ENCODE measurements around the gene SELPLG. TPM values are rescaled to one million over a fixed set of nuclear protein-coding genes. Genes with fewer than 3 reads are reported as not detected.

The SELPLG gene
- 100 to 1,000 TPM; 179 to 201 (median 201) TPM for total RNA-seq
- total RNA-seq (2013) = 235 TPM

DNA sequence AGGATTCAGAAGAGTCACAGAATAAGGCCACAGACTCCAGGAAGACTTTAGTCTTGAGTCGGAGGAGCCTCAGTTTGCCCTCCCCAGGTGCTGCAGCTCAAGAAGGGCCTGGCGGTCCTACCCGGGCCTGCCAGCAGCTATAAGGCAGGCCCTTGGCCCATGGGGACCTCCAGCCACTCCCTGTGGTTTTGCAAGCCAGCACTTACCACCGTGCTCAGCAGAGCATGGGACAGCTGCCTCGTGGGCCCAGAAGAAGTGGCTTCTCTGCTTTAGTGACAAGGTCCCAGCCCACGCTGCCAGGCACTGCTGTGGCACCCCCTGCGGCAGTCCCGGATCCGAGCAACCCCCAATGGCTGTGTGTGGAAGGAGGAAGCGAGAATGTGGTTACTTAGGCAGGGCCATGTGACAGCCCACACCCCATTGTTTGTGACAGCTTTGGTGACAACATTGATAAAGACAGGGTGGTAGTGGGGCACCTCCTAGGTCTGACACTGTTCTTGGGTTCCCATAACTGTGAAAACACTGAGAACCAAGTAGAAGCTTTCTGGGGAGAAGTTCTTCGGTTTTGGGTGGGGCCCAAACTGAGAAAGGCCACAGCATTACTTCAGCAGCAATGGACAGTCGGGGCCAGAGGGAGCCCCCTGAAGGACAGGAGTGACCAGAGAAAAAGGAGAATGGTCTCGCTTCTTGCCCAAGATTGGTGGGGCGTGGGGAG is at the start of gene SELPLG:
TSS of gene SELPLG (minus strand) at position 361 of the 715 bp plus-strand sequence. CDS start 9,587 bp downstream, outside the sequence.
- peak within 1 kb of the TSS; percentile 98 for H3K27ac ChIP-seq (ENCODE audit: low read length)
- TF ChIP-seq CTCF (IDR thresholded peaks at IDR 0.05) = no peak
- no peaks in the 10 kb centered on the region for H3K9me3 ChIP-seq (ENCODE audit: control insufficient read depth, insufficient read depth, low read length)
- ATAC-seq (peak; percentile 38 to 84 (median 69)), DNase-seq (peak; percentile 84 to 95)
- H3K4me1 Mint-ChIP-seq = peaks cover 61% of the 10 kb centered on the region in 2 donors
- H3K4me1 ChIP-seq (ENCODE audit: control insufficient read depth, insufficient read depth, low read length) = peaks cover 86% of the 10 kb centered on the region
- H3K27me3 Mint-ChIP-seq (ENCODE audit: low read depth in 2 of 2) = no peaks in the 10 kb centered on the region
- H3K27me3 ChIP-seq (ENCODE audit: control insufficient read depth, insufficient read depth, low read length) = no peaks in the 10 kb centered on the region
- peaks cover 2% of the 10 kb centered on the region for H3K36me3 ChIP-seq (ENCODE audit: control insufficient read depth, insufficient read depth, low read length)
- H3K9me3 Mint-ChIP-seq = no peaks in the 10 kb centered on the region
- peaks cover 7% of the 10 kb centered on the region for H3K36me3 Mint-ChIP-seq
- H3K4me3 ChIP-seq (ENCODE audit: low read length) = peak within 1 kb of the TSS; percentile 58
- H3K4me3 Mint-ChIP-seq = peak within 1 kb of the TSS; percentile 100
- intact Hi-C loops (cut with micrococcal nuclease) = loop anchor here (1.0 to 10.0 kb wide), 6 partner anchors 16 to 419 kb away; partner anchors contain the start of genes CMKLR1, CORO1C, ISCU and SART3
- H3K27ac Mint-ChIP-seq = peak within 1 kb of the TSS; percentile 92 to 100
- WGBS (ENCODE audit: insufficient coverage) = under 1% methylated on average over 14 of the region's 14 CpGs

DNA sequence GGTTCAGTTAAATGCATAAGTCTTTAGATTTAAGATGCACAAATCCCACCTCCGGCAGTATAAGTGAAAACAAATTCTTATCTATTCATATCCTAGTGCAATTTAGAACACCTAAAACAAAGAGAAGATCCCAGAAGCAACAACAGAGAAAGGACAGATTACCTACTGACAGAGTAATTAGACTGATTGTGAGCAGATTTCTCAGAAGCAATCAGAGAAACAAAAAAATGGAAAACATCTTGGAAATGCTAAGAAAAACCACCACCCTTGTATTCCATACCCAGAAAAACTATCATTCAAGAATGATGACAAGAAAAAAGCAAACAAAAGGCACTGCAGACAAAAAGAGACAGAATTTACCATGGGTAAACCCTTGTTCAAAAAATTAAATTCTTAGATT is 47.6 kb upstream of the SELPLG start:
- no peak for TF ChIP-seq CTCF (IDR thresholded peaks at IDR 0.05)
- H3K36me3 ChIP-seq (ENCODE audit: control insufficient read depth, insufficient read depth, low read length) = peaks cover 2% of the 10 kb centered on the region
- no peak overlapping the region for H3K27ac Mint-ChIP-seq
- H3K4me1 Mint-ChIP-seq = peaks cover 0 to 4% of the 10 kb centered on the region in 2 donors
- DNase-seq = no peak
- no peak for ATAC-seq
- H3K27me3 Mint-ChIP-seq (ENCODE audit: low read depth in 2 of 2) = no peaks in the 10 kb centered on the region
- H3K27ac ChIP-seq (ENCODE audit: low read length) = no peak overlapping the region
- intact Hi-C loops (cut with micrococcal nuclease) = no loop called here
- H3K4me3 Mint-ChIP-seq = no peak overlapping the region
- H3K9me3 Mint-ChIP-seq = no peaks in the 10 kb centered on the region
- H3K4me3 ChIP-seq (ENCODE audit: low read length) = no peak overlapping the region
- H3K4me1 ChIP-seq (ENCODE audit: control insufficient read depth, insufficient read depth, low read length) = no peaks in the 10 kb centered on the region
- WGBS (ENCODE audit: insufficient coverage) = 100% methylated on average over 1 of the region's 1 CpG
- no peaks in the 10 kb centered on the region for H3K9me3 ChIP-seq (ENCODE audit: control insufficient read depth, insufficient read depth, low read length)
- H3K27me3 ChIP-seq (ENCODE audit: control insufficient read depth, insufficient read depth, low read length) = no peaks in the 10 kb centered on the region
- no peaks in the 10 kb centered on the region for H3K36me3 Mint-ChIP-seq

GRCh38 chr12:108679106-108679681 is 45.5 kb upstream of the SELPLG start:
- Histone ChIP-seq H3K4me1 (ENCODE audit: control insufficient read depth, insufficient read depth, low read length) (no peaks in the 10 kb centered on the region), H3K27me3 (ENCODE audit: control insufficient read depth, insufficient read depth, low read length) (no peaks in the 10 kb centered on the region), H3K36me3 (ENCODE audit: control insufficient read depth, insufficient read depth, low read length) (peaks cover 2% of the 10 kb centered on the region), H3K27ac (ENCODE audit: low read length) (no peak overlapping the region), H3K9me3 (ENCODE audit: control insufficient read depth, insufficient read depth, low read length) (no peaks in the 10 kb centered on the region), H3K4me3 (ENCODE audit: low read length) (no peak overlapping the region)
- Mint-ChIP-seq H3K36me3 (peaks cover 6% of the 10 kb centered on the region), H3K27me3 (ENCODE audit: low read depth in 2 of 2) (no peaks in the 10 kb centered on the region), H3K4me3 (no peak overlapping the region), H3K4me1 (peaks cover 0 to 4% of the 10 kb centered on the region in 2 donors), H3K9me3 (no peaks in the 10 kb centered on the region), H3K27ac (no peak overlapping the region)
- ATAC-seq = no peak
- no peak for DNase-seq
- TF ChIP-seq CTCF (IDR thresholded peaks at IDR 0.05) = no peak
- intact Hi-C loops (cut with micrococcal nuclease) = no loop called here
- 40% methylated on average over 1 of the region's 1 CpG for WGBS (ENCODE audit: insufficient coverage)
